HG02623 (cell line): ENCODE results near the gene VANGL2.

Experiments used
- ATAC-seq: cut with Tn5 transposase; IDR thresholded peaks from one replicate; pipeline ENCODE4 v1.9.1; 2021; ENCODE audit warnings: moderate library complexity; ENCODE audit not compliant: unreplicated experiment

VANGL2 gene

DNA sequence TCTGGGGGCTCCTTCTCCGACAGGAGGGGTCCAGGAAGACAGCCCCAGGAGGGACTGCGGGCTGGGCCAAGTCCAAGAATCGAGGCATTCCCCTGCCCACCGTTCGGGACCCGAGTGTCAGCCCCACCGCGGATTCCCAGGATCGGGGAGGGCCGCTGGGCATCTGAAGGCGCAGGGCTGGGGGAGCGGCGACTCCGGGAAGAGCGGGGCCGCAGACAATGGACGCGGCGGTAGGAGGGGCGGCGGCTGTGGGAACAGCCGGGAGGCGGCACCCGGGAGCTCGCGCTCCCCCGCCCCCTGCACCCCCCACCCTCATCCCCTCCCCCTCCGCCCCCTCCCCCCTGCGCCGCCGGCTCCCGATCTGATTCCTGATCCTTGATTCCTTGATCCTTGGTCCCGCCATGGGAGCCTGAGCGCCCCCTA is at the start of gene VANGL2:
TSS of gene VANGL2 (plus strand) at position 342 of the 423 bp plus-strand sequence. CDS start 15,274 bp downstream, outside the sequence.
- no peak for ATAC-seq

DNA sequence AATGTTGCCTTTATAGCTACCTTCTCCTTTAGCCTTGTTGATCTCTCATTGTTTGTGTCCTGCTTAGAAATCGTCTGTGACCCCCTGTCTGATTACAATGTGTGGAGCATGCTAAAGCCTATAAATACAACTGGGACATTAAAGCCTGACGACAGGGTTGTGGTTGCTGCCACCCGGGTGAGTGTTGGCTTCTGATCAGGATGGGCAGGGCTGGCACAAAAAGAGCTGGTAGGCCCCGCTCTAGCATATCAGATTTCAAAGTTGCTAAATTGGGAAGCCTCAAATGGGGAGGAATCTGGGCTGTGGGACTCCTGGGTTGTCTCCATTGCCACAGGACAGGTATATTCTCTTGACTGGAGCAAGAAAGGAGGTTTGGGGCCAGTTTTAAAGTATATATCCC is 48.7 kb upstream of the VANGL2 start:
- ATAC-seq: no peak

DNA sequence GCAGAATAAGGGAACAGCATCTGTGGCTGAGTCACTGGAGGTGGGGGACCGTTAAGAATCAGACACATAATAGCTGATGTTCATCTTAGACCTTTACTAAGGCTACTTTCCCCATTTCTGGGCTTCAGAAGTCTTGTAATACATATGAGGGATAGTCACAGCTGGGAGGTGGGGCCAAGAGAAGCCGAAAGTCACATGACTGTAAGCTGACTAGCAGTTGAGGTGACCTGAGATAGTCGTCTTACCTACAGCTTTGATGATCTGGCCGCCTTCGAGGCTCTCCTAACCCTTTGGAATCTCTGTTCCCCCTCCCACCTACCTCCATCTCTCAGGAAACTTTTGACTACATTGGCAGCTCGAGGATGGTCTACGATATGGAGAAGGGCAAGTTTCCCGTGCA is 47.8 kb upstream of the VANGL2 start:
- no peak for ATAC-seq

DNA sequence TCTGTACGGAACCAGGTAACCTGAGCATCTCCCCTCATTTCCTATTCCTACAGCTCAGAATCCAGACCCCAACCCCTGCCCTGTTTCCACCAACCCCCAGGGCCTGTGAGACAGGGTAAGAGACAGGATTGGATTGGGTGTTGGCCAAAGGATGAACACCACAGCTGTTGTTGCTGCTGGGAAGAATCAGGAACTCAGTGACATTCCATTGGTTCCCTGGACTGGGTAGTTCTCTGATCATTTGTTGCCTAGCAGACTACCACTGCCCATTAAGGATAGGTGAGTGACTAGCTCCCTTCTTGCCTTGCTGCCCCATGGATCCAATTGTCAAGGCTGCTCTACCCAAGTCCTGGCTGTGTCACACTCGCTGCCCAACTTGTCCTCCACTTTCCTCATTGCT is 47.1 kb upstream of the VANGL2 start:
- no peak for ATAC-seq

DNA sequence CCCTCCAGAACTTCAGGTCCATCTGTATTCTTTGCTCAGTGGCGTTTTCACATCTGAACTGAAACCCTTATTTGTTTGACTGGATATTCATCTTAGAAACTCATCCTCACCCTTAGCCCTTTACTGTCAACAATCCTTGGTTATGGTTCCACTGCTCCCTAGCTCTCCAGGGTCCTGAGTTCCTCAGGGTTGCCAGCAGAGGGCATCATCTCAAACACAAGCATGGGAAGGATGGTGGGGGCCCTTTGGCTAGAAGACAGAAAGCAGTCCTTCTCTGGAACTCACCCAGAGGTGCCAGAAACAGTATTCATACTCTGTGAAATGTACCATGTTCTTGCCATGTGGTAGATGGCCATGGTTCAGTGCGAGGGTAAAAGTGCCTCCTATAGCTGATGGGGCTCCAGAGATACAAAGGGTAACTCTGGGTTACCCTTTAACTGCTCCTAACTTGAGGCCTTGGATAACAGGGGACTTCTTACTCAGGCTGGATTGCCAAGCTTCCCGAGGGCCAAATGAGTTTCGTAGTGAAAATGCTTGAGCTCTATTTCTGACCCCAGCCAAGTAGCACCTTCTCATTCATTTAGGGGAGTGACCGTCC is 45.9 kb upstream of the VANGL2 start:
- no peak for ATAC-seq

DNA sequence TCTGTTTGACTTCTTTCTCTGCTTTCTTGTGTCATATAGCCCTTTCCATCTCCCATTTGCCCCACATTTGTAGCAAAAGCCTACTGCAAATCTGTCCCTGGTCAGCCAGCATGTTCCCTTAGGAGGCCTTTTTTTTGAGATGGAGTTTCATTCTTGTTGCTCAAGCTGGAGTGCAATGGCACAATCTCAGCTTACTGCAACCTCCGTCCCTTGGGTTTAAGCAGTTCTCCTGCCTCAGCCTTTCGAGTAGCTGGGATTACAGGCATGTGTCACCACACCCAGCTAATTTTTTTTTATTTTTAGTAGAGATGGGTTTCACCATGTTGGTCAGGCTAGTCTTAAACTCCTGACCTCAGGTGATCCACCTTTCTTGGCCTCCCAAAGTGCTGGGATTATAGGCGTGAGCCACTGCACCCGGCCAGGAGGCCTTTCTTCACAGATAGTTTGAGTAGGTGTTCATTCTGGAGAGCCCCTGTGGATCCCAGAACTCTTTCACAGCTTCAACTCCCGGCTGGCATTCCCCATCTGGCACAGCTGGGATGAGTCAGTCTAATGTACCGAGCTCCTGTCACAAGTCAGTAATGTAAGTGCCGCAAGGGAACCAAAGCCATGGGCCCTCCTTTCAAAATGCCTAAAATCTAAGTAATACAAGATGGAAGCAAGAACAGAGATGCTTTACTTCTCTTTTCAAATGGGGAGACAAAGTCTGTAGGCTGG is 42.9 kb upstream of the VANGL2 start:
- ATAC-seq: no peak

DNA sequence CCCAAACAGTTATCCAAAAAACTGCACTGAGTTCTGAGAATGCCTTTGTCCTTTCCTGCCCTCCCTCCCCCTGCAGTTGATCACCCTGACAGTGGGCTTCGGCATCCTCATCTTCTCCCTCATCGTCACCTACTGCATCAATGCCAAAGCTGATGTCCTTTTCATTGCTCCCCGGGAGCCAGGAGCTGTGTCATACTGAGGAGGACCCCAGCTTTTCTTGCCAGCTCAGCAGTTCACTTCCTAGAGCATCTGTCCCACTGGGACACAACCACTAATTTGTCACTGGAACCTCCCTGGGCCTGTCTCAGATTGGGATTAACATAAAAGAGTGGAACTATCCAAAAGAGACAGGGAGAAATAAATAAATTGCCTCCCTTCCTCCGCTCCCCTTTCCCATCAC is 42.3 kb upstream of the VANGL2 start:
- ATAC-seq: no peak

DNA sequence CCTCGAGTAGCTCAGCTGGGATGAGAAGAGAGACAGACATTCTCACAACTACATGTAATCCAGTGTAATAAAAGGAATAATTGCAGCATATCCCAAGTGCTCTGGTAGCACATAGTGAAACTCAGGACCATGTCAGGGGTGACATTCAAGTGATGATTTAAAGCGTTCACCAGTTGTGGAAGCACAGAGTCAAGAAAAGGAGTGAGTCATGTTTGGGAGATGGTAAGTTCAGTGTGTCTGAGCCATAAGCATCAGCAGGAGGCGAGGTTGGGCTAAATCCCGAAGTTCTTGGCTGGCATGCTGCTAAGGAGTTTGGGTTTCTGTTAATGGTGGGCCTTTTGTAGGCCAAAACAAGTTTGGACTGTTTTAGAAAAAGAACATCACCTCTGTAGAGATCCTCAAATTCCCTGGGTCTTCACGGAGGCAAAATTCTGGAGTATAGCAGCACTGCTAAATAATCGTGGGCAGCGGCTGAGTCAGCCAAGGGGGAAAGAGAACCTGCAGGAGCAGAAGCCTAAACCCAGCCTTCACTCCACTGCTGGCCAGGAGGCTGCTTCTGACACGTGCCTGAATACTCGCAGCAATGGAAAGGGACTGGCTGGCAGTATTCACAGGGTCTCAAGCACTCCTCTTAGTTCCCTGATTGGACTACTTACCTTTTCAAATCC is 40.7 kb upstream of the VANGL2 start:
- no peak for ATAC-seq

DNA sequence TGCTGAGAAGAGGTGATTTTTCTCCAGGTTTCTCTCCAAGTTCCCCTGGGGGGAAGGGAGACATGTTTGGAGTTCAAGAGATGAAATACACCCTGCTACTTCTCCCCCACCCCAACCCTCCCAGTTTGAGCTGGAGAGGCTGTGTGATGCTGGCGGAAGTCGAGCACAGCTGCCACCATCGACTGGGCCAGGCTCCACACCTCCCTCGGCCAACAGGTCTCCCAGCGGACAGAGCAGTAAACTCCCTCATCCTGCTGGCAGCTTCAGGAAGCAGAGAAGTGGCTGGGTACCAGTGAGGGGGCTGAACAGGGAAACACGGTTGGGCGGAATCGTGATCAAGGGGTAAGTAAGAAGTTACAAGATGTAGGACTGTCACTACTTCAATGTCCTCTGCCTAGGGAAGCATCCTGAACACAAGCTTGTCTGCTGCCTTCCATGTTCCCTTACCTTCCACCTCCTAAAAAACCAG is 40.1 kb upstream of the VANGL2 start:
- no peak for ATAC-seq

DNA sequence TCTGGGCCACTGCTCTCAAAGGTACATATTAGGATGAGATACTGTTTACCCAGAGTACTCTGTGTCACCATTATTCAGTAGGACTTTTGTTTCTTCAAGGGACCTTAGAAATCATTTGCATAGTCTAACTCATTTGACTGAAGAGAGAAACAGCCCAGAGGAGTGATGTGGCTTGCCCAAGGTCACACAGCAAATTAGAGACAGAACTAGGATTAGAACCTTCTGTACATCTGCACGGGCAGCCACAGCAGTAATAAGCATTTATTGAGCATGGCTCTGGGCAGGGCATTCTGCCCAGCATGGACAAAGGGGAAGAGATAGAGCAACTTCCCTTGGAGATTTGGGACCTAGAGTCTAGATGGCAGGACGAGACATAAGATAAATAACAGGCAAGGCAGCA is 39.2 kb upstream of the VANGL2 start:
- no peak for ATAC-seq

DNA sequence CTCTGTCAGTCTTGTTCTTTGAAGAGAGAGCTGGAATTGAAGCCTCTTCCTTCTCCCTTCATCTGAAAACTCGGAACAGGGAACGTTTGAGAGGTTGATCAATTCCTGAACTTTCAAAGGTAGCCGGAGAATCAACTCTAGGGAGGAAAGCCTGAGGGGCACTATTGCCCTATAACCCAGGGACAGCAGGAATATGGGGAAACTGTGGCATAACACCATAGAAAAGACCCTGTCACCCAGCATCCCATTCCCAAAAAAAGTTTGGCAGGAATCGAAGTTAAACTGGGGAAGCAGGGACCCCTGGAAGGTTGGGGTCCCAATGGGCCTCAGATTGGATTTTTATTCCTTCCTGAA is 38.6 kb upstream of the VANGL2 start:
- no peak for ATAC-seq

DNA sequence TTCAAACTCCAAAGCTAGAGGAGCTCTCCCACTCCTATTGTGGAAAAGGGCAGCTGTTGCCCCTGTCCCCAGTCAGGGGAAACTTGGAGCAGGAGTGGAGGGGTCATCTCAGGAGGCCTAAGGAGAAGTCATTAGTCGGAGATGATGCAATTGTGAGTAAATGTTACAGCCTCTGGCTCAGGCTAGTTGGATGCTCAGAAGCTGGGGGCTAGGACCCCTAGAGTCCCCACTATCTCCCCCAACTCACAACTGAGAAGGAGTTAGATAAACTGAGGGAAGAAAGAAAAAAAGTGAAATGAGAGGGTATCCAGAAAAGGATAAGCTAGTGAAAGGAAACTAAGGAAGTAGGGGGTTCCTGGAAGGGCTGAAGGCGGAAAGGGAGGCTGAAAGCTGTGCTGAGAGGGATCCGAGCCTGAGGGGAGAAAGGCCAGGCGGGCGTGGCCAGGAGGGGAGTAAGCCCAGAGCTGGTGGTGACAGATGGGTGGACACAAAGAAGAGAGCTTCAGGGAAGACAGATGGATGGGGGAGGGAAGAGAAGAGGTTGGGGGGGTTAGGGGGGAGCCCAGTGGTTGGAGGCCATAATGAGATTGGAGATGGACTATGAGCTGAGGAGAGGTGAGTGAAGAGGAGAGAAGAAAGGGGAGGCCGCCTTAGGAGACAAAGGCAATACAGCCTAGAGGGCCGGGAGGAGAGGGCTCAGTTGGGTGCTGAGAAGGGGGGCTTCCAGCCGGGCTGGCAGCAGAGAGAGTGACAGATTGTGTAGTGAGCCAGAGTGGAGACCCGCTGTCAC is 38.0 kb upstream of the VANGL2 start:
- no peak for ATAC-seq

DNA sequence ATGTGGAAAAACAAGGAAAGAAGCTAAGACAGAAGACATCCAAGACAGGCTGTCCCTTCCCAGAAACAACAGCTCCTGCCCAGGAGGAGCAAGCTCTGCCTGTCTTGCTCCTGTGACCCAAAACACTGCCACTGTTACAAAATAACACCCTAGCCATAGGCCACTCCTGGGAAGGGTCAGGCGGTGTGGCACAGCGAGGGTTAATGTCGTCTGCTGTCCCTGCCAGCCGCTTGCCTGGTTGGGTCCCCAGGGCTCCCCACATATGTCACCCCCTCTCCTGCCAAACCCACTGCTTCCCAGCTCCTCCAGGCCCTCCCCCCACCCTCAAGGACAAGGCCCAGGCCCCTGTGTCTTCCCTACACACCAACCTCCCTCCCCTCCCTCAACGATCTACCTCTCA is 37.4 kb upstream of the VANGL2 start:
- ATAC-seq: no peak

DNA sequence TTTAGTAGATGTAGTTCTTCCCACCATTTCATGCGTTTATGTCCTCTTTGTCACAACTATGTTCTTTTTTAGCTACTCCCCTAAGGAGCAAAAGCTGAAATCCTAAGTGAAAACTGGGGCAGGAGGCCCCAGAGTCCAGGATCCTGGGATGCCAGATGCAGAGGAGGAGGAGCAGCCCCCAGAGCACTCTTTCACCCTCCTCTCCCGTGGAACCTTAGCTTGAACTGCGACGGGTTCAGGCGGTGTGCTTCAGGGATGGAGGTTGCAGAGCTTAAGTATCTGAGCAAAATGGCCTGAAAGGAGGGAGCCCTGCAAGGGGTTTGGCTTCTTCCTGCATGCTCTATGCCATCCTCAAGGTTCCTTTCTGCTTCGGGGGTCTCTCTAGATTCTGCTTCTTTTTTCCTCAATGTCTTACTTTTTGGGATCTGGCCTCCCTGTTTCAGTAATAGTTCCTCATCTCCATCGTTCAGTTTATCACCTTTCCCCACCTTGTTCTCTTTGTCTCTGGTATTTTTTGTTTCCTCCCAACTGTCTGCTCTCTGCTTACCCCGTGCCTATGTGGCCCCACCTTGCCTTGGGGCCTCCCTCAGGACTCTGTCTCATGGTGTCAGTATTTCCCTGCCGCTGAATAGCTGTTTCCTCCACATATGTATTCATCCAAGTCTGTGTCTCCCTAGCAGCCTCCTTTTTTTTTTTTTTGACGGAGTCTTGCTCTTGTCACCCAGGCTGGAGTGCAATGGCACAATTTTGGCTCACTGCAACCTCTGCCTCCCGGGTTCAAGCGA is 36.2 kb upstream of the VANGL2 start:
- no peak for ATAC-seq

DNA sequence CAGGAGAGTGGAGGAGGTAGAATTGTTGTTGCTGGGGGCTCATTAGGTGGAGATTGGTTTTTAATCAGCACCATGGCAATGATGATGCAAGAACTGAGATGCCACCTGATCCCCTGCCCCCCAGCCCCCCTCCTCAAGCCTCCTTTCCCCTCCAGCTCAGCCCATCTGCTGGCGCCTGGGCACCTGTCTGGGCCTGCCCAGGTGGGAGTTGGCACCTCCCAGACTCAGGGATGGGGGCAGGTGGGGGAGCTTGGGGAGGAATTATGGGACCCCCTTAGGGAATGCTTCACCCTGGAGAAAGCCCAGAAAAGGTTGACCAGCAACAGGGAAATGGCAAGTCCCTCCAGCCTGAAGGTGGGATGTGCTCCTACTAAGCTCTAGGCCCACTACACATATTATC is 35.0 kb upstream of the VANGL2 start:
- no peak for ATAC-seq

DNA sequence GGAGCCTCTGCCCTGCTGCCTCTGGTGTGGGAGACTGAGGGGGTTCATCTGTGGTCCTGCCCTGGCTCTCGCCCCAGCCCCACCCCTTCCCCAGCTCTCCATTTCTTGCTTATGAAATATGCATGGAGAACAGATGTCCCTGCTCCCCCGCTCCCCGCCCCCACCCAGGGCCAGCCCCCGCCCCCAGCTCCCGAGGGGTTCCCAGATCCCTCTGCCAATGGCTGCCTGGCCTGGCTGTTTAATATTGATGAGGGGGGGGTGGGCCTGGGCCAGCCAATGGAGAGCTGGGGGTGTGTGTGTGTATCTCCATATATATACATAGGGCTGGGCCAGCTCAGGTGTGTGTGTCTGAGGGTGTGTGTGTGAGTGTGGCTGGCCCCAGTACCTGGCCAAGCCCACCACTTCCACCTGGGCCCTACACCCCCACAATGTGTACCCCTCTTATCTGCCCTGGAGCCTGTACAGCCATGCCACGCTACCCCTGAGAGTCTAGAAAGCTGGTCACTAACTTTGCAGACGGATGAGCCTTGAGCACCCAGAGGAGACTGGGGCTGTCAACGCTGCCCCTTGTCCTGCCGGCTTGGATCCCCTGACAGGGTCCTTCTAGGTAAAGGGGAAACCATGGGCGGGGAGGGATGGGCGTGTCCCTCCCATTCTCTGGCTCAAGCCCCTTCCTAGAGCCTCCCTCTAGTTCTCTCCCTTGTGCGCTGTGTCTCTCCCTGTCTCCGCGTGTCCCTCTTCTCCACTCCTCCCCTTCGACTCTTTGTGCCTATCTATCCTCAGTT is 33.4 kb upstream of the VANGL2 start, which contains the start of gene NHLH1:
TSS of gene NHLH1 (plus strand) at position 341 of the 785 bp plus-strand sequence. CDS start 3,661 bp downstream, outside the sequence.
- ATAC-seq: no peak

DNA sequence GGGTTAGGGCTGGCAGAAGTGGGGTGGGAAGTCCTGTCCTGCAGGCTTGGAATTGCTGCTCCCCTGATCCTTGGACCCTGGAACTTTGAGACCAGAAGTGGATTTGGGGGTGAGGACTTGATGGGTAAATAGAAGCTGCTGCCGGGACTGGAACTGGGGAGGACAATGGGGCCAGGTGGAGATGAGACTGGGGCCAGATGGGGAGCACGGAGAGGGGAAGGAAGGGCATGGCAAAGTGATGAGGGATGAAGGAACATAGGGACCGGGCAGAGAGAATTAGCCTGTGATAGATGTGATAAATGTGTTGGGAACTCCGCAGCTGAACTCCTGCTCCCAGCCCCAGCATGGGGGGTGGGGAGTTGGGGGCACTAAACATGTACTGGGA is 32.9 kb upstream of the VANGL2 start:
- ATAC-seq: no peak

DNA sequence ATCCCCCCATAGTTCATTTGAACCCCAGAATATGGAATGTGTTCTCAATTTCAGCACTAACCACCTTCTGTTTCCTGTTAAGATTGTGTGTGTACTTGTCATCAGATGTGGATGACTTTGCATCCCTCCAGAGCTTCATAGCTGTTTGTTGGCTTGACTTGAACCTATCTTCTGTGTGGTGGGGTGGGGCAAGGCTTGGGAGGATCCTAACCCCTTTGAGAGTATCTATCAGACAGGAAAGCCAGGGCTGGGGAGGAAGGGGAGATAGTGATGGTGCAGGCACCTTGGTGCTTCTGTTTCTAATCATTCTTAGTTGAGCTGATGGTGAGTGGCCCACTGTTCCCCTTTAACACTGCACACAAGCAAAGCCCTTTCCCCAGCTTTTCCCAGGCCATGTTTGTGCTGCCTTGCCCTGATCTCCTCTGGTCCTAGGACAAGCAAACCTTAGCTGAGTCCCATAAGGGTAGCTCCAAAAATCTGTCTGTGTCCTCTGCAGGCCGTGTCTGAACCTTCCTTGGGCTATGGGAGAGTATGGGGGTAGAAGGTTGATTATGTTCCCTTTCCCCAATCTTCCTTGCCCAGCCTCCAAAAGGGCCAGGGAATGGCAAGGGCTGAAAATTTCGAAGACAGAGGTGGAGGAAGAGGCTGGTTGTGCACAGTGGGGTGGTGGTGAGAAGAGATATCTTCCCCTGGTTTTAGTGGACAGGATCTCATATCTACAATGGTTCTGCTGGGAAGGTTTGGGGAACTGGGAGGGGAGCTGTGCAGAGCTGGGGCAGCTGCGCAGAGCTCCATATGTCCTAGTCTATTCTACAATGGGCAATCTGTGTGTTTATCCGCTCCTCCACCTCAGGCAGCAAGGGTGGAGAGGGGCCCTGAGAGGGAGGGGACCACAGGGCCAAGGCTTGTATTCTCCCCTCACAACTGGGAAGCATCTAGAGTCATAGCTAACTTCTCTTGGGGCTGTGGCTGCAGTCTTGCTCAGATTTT is 32.1 kb upstream of the VANGL2 start:
- no peak for ATAC-seq

DNA sequence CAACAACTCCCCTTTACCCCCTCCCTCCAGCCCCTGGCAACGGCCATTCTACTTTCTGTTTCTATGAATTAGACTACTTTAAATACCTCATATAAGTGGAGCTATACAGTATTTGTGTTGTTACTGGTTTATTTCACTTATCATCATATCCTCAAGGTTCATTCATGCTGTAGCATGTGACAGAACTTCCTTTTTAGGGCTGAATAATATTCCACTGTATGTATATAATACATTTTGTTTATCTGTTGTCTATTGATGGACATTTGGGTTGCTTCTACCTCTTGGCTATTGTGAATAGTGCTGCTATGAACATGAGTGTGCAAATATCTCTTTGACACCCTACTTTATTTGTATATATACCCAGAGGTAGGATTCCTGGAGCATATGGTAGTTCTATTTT is 31.3 kb upstream of the VANGL2 start:
- ATAC-seq: no peak
